GM12801 (cell line): ENCODE results near the gene DLX1.

Source experiments
- CTCF ChIP-seq: IDR thresholded peaks from one replicate; pipeline ENCODE4 v1.5.1; 2011; ENCODE audit warnings: control low read depth; ENCODE audit not compliant: insufficient read length; ENCODE audit errors: extremely low read depth

The DLX1 gene

GRCh38 chr2:172085460-172086159 lies at the start of gene DLX1:
Gene DLX1, plus strand, starts transcription at chr2:172085507. Its CDS starts 171 bp downstream, at chr2:172085678.
- no peak for TF ChIP-seq CTCF

- no peak for TF ChIP-seq CTCF
Observed at GRCh38 chr2:172038121-172038520, 47.2 kb upstream of the DLX1 start.

GRCh38 chr2:172038604-172039003 lies 46.7 kb upstream of the DLX1 start:
- no peak for TF ChIP-seq CTCF

GRCh38 chr2:172039011-172039704 lies 46.1 kb upstream of the DLX1 start:
- TF ChIP-seq CTCF: no peak

- no peak for TF ChIP-seq CTCF
Observed at GRCh38 chr2:172040311-172040710, 45.0 kb upstream of the DLX1 start.

- TF ChIP-seq CTCF: no peak
Observed at GRCh38 chr2:172046080-172046678, 39.1 kb upstream of the DLX1 start.

- TF ChIP-seq CTCF: no peak
Observed at GRCh38 chr2:172046866-172047565, 38.3 kb upstream of the DLX1 start.
